ENCODE results near the gene TCHP. TPM values are rescaled to one million over a fixed set of nuclear protein-coding genes. Genes with fewer than 3 reads are reported as not detected.

TCHP gene
- total RNA-seq, 1 donor from 2014 or later: 4.2 TPM

- H3K27ac ChIP-seq: no peak overlapping the region
- H3K4me1 ChIP-seq: peaks cover 3 to 6% of the 10 kb centered on the region in 2 donors
- H3K27me3 ChIP-seq: no peaks in the 10 kb centered on the region
- intact Hi-C loops (cut with DNase I): no loop called here
- peaks cover 9 to 10% of the 10 kb centered on the region in 2 donors for H3K36me3 ChIP-seq
- H3K9me3 ChIP-seq: no peaks in the 10 kb centered on the region
- TF ChIP-seq, protein P1, sequence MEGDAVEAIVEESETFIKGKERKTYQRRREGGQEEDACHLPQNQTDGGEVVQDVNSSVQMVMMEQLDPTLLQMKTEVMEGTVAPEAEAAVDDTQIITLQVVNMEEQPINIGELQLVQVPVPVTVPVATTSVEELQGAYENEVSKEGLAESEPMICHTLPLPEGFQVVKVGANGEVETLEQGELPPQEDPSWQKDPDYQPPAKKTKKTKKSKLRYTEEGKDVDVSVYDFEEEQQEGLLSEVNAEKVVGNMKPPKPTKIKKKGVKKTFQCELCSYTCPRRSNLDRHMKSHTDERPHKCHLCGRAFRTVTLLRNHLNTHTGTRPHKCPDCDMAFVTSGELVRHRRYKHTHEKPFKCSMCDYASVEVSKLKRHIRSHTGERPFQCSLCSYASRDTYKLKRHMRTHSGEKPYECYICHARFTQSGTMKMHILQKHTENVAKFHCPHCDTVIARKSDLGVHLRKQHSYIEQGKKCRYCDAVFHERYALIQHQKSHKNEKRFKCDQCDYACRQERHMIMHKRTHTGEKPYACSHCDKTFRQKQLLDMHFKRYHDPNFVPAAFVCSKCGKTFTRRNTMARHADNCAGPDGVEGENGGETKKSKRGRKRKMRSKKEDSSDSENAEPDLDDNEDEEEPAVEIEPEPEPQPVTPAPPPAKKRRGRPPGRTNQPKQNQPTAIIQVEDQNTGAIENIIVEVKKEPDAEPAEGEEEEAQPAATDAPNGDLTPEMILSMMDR (IDR thresholded peaks at IDR 0.05): no peak
- H3K4me3 ChIP-seq: no peak overlapping the region
- no peak for DNase-seq (ENCODE audit: low spot score in 2 of 2)
Observed at GRCh38 chr12:109943811-109944210, 43.7 kb downstream of the TCHP start.

- Histone ChIP-seq H3K36me3 (peaks cover 5% of the 10 kb centered on the region in 2 donors), H3K27me3 (no peaks in the 10 kb centered on the region), H3K4me3 (no peak overlapping the region), H3K9me3 (no peaks in the 10 kb centered on the region), H3K4me1 (peaks cover 3 to 9% of the 10 kb centered on the region in 2 donors), H3K27ac (peak overlapping the region in 1 of 2 donors; percentile 18)
- intact Hi-C loops (cut with DNase I): no loop called here
- TF ChIP-seq, protein P1 (IDR thresholded peaks at IDR 0.05): no peak
- DNase-seq (ENCODE audit: low spot score in 2 of 2): no peak
Observed at GRCh38 chr12:109944561-109945359, 44.7 kb downstream of the TCHP start.

DNA sequence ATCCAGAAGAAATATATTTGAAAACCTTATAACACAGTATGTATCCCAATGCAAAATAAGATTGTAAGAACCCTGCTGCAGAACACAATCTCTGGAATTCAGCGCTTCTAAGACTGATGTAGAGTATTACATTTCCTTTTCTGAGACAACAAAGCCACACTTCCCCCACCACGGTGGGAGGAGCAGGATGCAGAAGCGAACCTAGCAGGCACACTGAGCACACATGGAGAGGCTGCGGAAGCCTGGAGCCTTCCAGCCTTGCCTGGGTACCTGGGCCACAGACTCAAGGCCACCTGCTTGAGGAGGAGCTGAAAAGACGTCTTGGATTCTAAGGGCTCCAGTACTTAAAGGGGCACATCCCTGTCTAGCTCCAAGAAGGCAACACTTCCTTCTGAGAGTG, 46.4 kb downstream of the TCHP start:
- no peak for DNase-seq (ENCODE audit: low spot score in 2 of 2)
- Histone ChIP-seq H3K27ac (peak overlapping the region; percentile 54 to 69), H3K9me3 (no peaks in the 10 kb centered on the region), H3K4me1 (peaks cover 5 to 18% of the 10 kb centered on the region in 2 donors), H3K4me3 (no peak overlapping the region), H3K36me3 (peaks cover 9 to 10% of the 10 kb centered on the region in 2 donors), H3K27me3 (no peaks in the 10 kb centered on the region)
- TF ChIP-seq, protein P1 (IDR thresholded peaks at IDR 0.05): no peak
- intact Hi-C loops (cut with DNase I): no loop called here

DNA sequence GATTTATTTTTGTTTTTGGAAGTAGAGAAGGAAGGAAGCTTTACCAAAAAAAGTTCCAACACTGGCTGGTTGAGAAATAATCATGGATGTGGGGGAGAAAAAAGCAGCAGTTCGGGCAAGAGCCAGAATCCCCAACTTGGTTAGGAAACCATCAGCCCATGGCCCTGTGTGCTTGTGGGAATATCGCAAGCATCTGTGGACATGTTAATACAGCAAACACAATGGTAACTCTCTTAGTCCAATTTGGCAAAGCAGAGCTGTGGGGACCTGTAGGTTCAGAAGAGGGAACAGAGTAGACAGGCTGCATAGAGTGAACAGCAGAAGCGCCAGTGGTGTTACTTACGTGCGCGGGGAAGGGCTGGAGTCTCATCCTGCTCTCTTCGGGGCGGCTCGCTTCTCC, 46.8 kb downstream of the TCHP start:
- H3K36me3 ChIP-seq: peaks cover 13 to 14% of the 10 kb centered on the region in 2 donors

DNA sequence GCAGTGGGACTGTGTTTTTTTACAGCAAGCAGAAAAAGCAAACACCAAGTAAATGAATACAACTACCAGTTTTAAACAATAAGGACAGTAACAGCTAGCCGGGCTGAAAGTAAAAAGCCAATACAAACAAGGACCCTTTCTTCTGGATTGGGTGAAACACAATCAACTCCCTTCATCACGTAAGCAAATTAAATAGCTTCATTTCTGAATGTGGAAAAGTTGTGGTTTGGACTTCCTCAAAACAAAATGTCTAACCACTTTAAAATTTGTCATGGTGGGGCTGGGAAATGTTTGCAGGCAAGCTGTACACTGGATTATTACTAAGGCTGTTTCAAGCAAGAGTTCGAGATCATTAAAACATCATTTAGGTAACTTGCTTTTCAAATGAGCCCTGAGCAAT, 47.4 kb downstream of the TCHP start:
- H3K36me3 ChIP-seq: peaks cover 10 to 19% of the 10 kb centered on the region in 2 donors
- peaks cover 13 to 26% of the 10 kb centered on the region in 2 donors for H3K4me1 ChIP-seq
- intact Hi-C loops (cut with DNase I): no loop called here
- no peaks in the 10 kb centered on the region for H3K27me3 ChIP-seq
- H3K27ac ChIP-seq: peak overlapping the region; percentile 54 to 69
- TF ChIP-seq, protein P1 (IDR thresholded peaks at IDR 0.05): no peak
- H3K4me3 ChIP-seq: no peak overlapping the region
- no peaks in the 10 kb centered on the region for H3K9me3 ChIP-seq
- no peak for DNase-seq (ENCODE audit: low spot score in 2 of 2)

More for the DNA sequence above, 46.8 kb downstream of the TCHP start:
- Histone ChIP-seq H3K4me1 (peaks cover 9 to 22% of the 10 kb centered on the region in 2 donors), H3K27ac (peak overlapping the region; percentile 54 to 69), H3K27me3 (no peaks in the 10 kb centered on the region), H3K4me3 (no peak overlapping the region), H3K9me3 (no peaks in the 10 kb centered on the region)
- TF ChIP-seq, protein P1 (IDR thresholded peaks at IDR 0.05): no peak
- no peak for DNase-seq (ENCODE audit: low spot score in 2 of 2)
- intact Hi-C loops (cut with DNase I): no loop called here

Data from ascending aorta (tissue), 2 donors.